Neural cell (in vitro differentiated cells): ENCODE results near the gene GNPDA2. TPM values are rescaled to one million over a fixed set of nuclear protein-coding genes. Genes with fewer than 3 reads are reported as not detected.

Source experiments
- H2AFZ ChIP-seq: fragments of 200-600, 300-800 bp; sonication (generic), shearing (Covaris generic); 2 replicates; pipeline ENCODE4 v1.6.0; 2014; ENCODE audit warnings: low read depth, mild to moderate bottlenecking, antibody characterized with exemption, low read length, moderate library complexity
- H3F3A ChIP-seq: fragments of 200-600 bp; shearing (Covaris generic); 2 replicates; pipeline ENCODE4 v1.6.1; 2016; ENCODE audit warnings: mild to moderate bottlenecking, moderate library complexity, mixed read lengths, antibody characterized with exemption, low read length; ENCODE audit not compliant: insufficient read depth, poor library complexity, severe bottlenecking
- H3K27ac ChIP-seq: fragments of 200-600, 300-800 bp; sonication (generic), shearing (Covaris generic); 2 replicates; pipeline ENCODE4 v1.5.1; 2014; ENCODE audit warnings: mild to moderate bottlenecking, low read length, moderate library complexity
- H3K27me3 ChIP-seq: fragments of 300-800, 200-600 bp; sonication (generic), shearing (Covaris generic); 2 replicates; pipeline ENCODE4 v1.6.0; 2014; ENCODE audit warnings: mild to moderate bottlenecking, low read depth, low read length, moderate library complexity; ENCODE audit not compliant: insufficient read depth
- H3K36me3 ChIP-seq: fragments of 300-800, 200-600 bp; sonication (generic), shearing (Covaris generic); 2 replicates; pipeline ENCODE4 v1.5.1; 2014; ENCODE audit warnings: mild to moderate bottlenecking, antibody characterized with exemption, low read length, moderate library complexity; ENCODE audit not compliant: insufficient read depth
- H3K4me2 ChIP-seq: fragments of 300-800, 200-600 bp; sonication (generic), shearing (Covaris generic); 2 replicates; pipeline ENCODE4 v1.6.0; 2014; ENCODE audit warnings: mild to moderate bottlenecking, low read length
- H3K4me3 ChIP-seq: fragments of 300-800, 200-600 bp; sonication (generic), shearing (Covaris generic); 2 replicates; pipeline ENCODE4 v1.5.1; 2014; ENCODE audit warnings: mild to moderate bottlenecking, low read length, moderate library complexity
- H3K79me2 ChIP-seq: fragments of 200-600 bp; shearing (Covaris generic); replicated peaks from 2 replicates; pipeline ENCODE4 v1.6.0; 2014; ENCODE audit warnings: mild to moderate bottlenecking, low read length, moderate library complexity; ENCODE audit not compliant: insufficient read depth
- H3K9ac ChIP-seq: fragments of 300-800, 200-600 bp; sonication (generic), shearing (Covaris generic); 2 replicates; pipeline ENCODE4 v1.6.1; 2016; ENCODE audit warnings: mild to moderate bottlenecking, low read length, mixed read lengths
- H3K9me2 ChIP-seq: fragments of 200-600 bp; shearing (Covaris generic); 2 replicates; pipeline ENCODE4 v1.6.1; 2016; ENCODE audit warnings: mild to moderate bottlenecking, low read length, mixed read lengths; ENCODE audit not compliant: insufficient read depth
- H3K9me3 ChIP-seq: fragments of 200-600, 300-800 bp; sonication (generic), shearing (Covaris generic); 2 replicates; pipeline ENCODE4 v1.6.1; 2016; ENCODE audit warnings: mild to moderate bottlenecking, mixed run types, low read length, moderate library complexity, mixed read lengths
- H4K20me1 ChIP-seq: fragments of 200-600 bp; shearing (Covaris generic); 2 replicates; pipeline ENCODE4 v1.6.1; 2016; ENCODE audit warnings: mild to moderate bottlenecking, mixed run types; ENCODE audit not compliant: insufficient read depth
- CTCF ChIP-seq: fragments of 450-650 bp; IDR thresholded peaks from 2 replicates; pipeline ENCODE4 v1.5.1; 2014; ENCODE audit warnings: antibody characterized with exemption, mild to moderate bottlenecking, moderate library complexity; ENCODE audit not compliant: poor library complexity, severe bottlenecking
- EP300 ChIP-seq: fragments of 450-650 bp; conservative IDR thresholded peaks from 2 replicates; pipeline ENCODE4 v1.6.1; 2014; ENCODE audit warnings: antibody characterized with exemption, mild to moderate bottlenecking, moderate library complexity; ENCODE audit not compliant: poor library complexity, severe bottlenecking
- EZH2 ChIP-seq: fragments of 200-600, 300-800 bp; shearing (Covaris generic), sonication (generic); IDR thresholded peaks from 2 replicates; pipeline ENCODE4 v1.6.1; 2014; ENCODE audit warnings: antibody characterized with exemption, low read length, borderline replicate concordance, mild to moderate bottlenecking; ENCODE audit not compliant: insufficient read depth, poor library complexity, severe bottlenecking
- MXI1 ChIP-seq: fragments of 450-650 bp; conservative IDR thresholded peaks from 2 replicates; pipeline ENCODE4 v1.6.1; 2014; ENCODE audit warnings: antibody characterized with exemption, mild to moderate bottlenecking; ENCODE audit not compliant: poor library complexity, severe bottlenecking
- POLR2AphosphoS5 ChIP-seq: IDR thresholded peaks from 2 replicates; pipeline ENCODE4 v1.6.1; 2012
- RAD21 ChIP-seq: fragments of 450-650 bp; conservative IDR thresholded peaks from 2 replicates; pipeline ENCODE4 v1.6.1; 2014; ENCODE audit warnings: antibody characterized with exemption, mild to moderate bottlenecking, moderate library complexity
- REST ChIP-seq: IDR thresholded peaks from 2 replicates; pipeline ENCODE4 v1.6.1; 2012; ENCODE audit warnings: borderline replicate concordance
- SMC3 ChIP-seq: fragments of 450-650 bp; conservative IDR thresholded peaks from 2 replicates; pipeline ENCODE4 v1.6.1; 2014; ENCODE audit warnings: antibody characterized with exemption, mild to moderate bottlenecking, moderate library complexity; ENCODE audit not compliant: poor library complexity
- TAF1 ChIP-seq: IDR thresholded peaks from 2 replicates; pipeline ENCODE4 v1.6.1; 2012; ENCODE audit warnings: low read depth
- polyA plus RNA-seq: library from polyadenylated mRNA; depleted of rRNA; stranded (reverse); fragments of >200 nt; gene quantifications from 2 replicates; pipeline ENCODE4 v1.2.3, GENCODE V29; 2014

Gene GNPDA2
- polyA plus RNA-seq, 1 donor from 2014 or later, result 40.7 TPM

GRCh38 chr4:44701037-44701436 is 25.3 kb downstream of the GNPDA2 start:
- Histone ChIP-seq H3K79me2 (no peaks in the 10 kb centered on the region), H3K9me2 (no peaks in the 10 kb centered on the region), H3K9ac (no peak overlapping the region), H4K20me1 (no peaks in the 10 kb centered on the region), H3F3A (no peaks in the 10 kb centered on the region), H3K27ac (no peak overlapping the region), H3K27me3 (no peaks in the 10 kb centered on the region), H3K9me3 (no peaks in the 10 kb centered on the region), H2AFZ (no peak overlapping the region), H3K4me2 (no peak overlapping the region), H3K4me3 (no peak overlapping the region), H3K36me3 (peaks cover 12% of the 10 kb centered on the region)
- TF ChIP-seq EZH2 (no peak), MXI1 (no peak), TAF1 (no peak), REST (no peak), SMC3 (no peak), EP300 (no peak), POLR2AphosphoS5 (no peak), CTCF (no peak), RAD21 (no peak)

GRCh38 chr4:44700427-44700826 is 25.9 kb downstream of the GNPDA2 start:
- Histone ChIP-seq H3K4me2 (no peak overlapping the region), H3K27ac (no peak overlapping the region), H3K4me3 (no peak overlapping the region), H3K9me3 (no peaks in the 10 kb centered on the region), H3K9ac (no peak overlapping the region), H4K20me1 (no peaks in the 10 kb centered on the region), H3K9me2 (no peaks in the 10 kb centered on the region), H3K79me2 (no peaks in the 10 kb centered on the region), H3K36me3 (peaks cover 11% of the 10 kb centered on the region), H2AFZ (no peak overlapping the region), H3K27me3 (no peaks in the 10 kb centered on the region), H3F3A (no peaks in the 10 kb centered on the region)
- TF ChIP-seq EZH2 (no peak), POLR2AphosphoS5 (no peak), TAF1 (no peak), EP300 (no peak), MXI1 (no peak), REST (no peak), SMC3 (no peak), RAD21 (no peak), CTCF (no peak)
